DOHH2 (cell line): ENCODE data around the gene PLTP.

Experiments used
- H3F3A ChIP-seq: fragments of 200-600 bp; sonication (generic), shearing (Covaris generic); 2 replicates; pipeline ENCODE4 v1.6.0; 2016; ENCODE audit warnings: antibody characterized with exemption, mild to moderate bottlenecking; ENCODE audit not compliant: control insufficient read depth, insufficient read depth
- H3K27ac ChIP-seq: fragments of 200-600 bp; sonication (generic); 2 replicates; pipeline ENCODE4 v1.5.1; 2014; ENCODE audit warnings: low read depth, mild to moderate bottlenecking, low read length, moderate library complexity
- H3K27me3 ChIP-seq: fragments of 200-600 bp; sonication (generic); 2 replicates; pipeline ENCODE4 v1.6.1; 2014; ENCODE audit warnings: mild to moderate bottlenecking, low read length, mixed read lengths; ENCODE audit not compliant: control insufficient read depth
- H3K36me3 ChIP-seq: fragments of 200-600 bp; sonication (generic); 2 replicates; pipeline ENCODE4 v1.6.1; 2014; ENCODE audit warnings: mild to moderate bottlenecking, low read length, moderate library complexity, mixed read lengths; ENCODE audit not compliant: control insufficient read depth
- H3K4me1 ChIP-seq: fragments of 200-600 bp; sonication (generic); 2 replicates; pipeline ENCODE4 v1.6.1; 2014; ENCODE audit warnings: mild to moderate bottlenecking, low read length, mixed read lengths; ENCODE audit not compliant: control insufficient read depth
- H3K4me2 ChIP-seq: fragments of 200-600 bp; sonication (generic); 2 replicates; pipeline ENCODE4 v1.6.0; 2014; ENCODE audit warnings: mild to moderate bottlenecking, low read length, moderate library complexity
- H3K4me3 ChIP-seq: fragments of 200-600 bp; sonication (generic); 2 replicates; pipeline ENCODE4 v1.5.1; 2014; ENCODE audit warnings: mild to moderate bottlenecking, low read length, mixed read lengths
- H3K79me2 ChIP-seq: fragments of 200-600 bp; sonication (generic); 2 replicates; pipeline ENCODE4 v1.6.1; 2014; ENCODE audit warnings: mild to moderate bottlenecking, low read length, mixed read lengths; ENCODE audit not compliant: control insufficient read depth
- H3K9me2 ChIP-seq: fragments of 200-600 bp; sonication (generic); replicated peaks from 2 replicates; pipeline ENCODE4 v1.6.1; 2014; ENCODE audit warnings: mild to moderate bottlenecking, low read length, mixed read lengths; ENCODE audit not compliant: control insufficient read depth
- H3K9me3 ChIP-seq: fragments of 200-600 bp; sonication (generic); 2 replicates; pipeline ENCODE4 v1.6.1; 2014; ENCODE audit warnings: antibody characterized with exemption, low read length, mixed read lengths; ENCODE audit not compliant: control insufficient read depth, insufficient read depth
- H4K20me1 ChIP-seq: fragments of 200-600 bp; sonication (generic); 2 replicates; pipeline ENCODE4 v1.6.0; 2014; ENCODE audit warnings: low read depth, mild to moderate bottlenecking, antibody characterized with exemption, low read length, moderate library complexity; ENCODE audit not compliant: control insufficient read depth, insufficient read depth
- CTCF ChIP-seq: fragments of 200-600 bp; sonication (generic); IDR thresholded peaks from one replicate; pipeline ENCODE4 v1.5.1; 2014; ENCODE audit warnings: antibody characterized with exemption, mild to moderate bottlenecking, low read depth, low read length; ENCODE audit not compliant: poor library complexity, severe bottlenecking
- EZH2phosphoT487 ChIP-seq: fragments of 200-600 bp; sonication (generic); IDR thresholded peaks from 2 replicates; pipeline ENCODE4 v1.6.1; 2017; ENCODE audit warnings: borderline replicate concordance, mild to moderate bottlenecking, antibody characterized with exemption, low read length, moderate library complexity, mixed read lengths

Gene PLTP

GRCh38 chr20:45917790-45918141 lies 5.8 kb upstream of the PLTP start:
- Histone ChIP-seq H3K27ac (no peak overlapping the region), H4K20me1 (no peaks in the 10 kb centered on the region), H3K9me2 (no peaks in the 10 kb centered on the region), H3F3A (no peaks in the 10 kb centered on the region), H3K4me1 (no peaks in the 10 kb centered on the region), H3K79me2 (no peaks in the 10 kb centered on the region), H3K4me2 (no peak overlapping the region), H3K9me3 (no peaks in the 10 kb centered on the region), H3K27me3 (peaks cover 23% of the 10 kb centered on the region), H3K4me3 (no peak overlapping the region), H3K36me3 (no peaks in the 10 kb centered on the region)
- TF ChIP-seq CTCF, result no peak

- Histone ChIP-seq H3K27ac (no peak overlapping the region), H3K36me3 (no peaks in the 10 kb centered on the region), H3F3A (no peaks in the 10 kb centered on the region), H3K79me2 (no peaks in the 10 kb centered on the region), H3K27me3 (peaks cover 22% of the 10 kb centered on the region), H3K4me1 (peaks cover 14% of the 10 kb centered on the region), H4K20me1 (no peaks in the 10 kb centered on the region), H3K4me2 (no peak overlapping the region), H3K9me3 (no peaks in the 10 kb centered on the region), H3K4me3 (no peak overlapping the region), H3K9me2 (no peaks in the 10 kb centered on the region)
- TF ChIP-seq CTCF, result no peak
Measured at GRCh38 chr20:45913116-45913515, 1.2 kb upstream of the PLTP start.

- Histone ChIP-seq H3K9me3 (no peaks in the 10 kb centered on the region), H3K4me2 (no peak overlapping the region), H3K27me3 (peaks cover 22% of the 10 kb centered on the region), H3K4me3 (no peak overlapping the region), H3K36me3 (no peaks in the 10 kb centered on the region), H3K79me2 (no peaks in the 10 kb centered on the region), H3K4me1 (peaks cover 14% of the 10 kb centered on the region), H3F3A (no peaks in the 10 kb centered on the region), H4K20me1 (no peaks in the 10 kb centered on the region), H3K9me2 (no peaks in the 10 kb centered on the region), H3K27ac (no peak overlapping the region)
- TF ChIP-seq CTCF, result no peak
- TF ChIP-seq EZH2phosphoT487, result no peak
Measured at GRCh38 chr20:45912344-45912682, 358 bp upstream of the PLTP start.
